ENCODE measurements around the gene HMGB2.

- TF ChIP-seq GATA2 (IDR thresholded peaks at IDR 0.05; ENCODE audit: low read depth, low read length): no peak
- no peak for TF ChIP-seq GATA3 (IDR thresholded peaks at IDR 0.05; ENCODE audit: low read depth, low read length)
Measured at GRCh38 chr4:173282256-173282562, 51.9 kb downstream of the HMGB2 start.

Data from SH-SY5Y (cell line).